Vagina (tissue), 2 donors: Measurements from ENCODE around the gene ABCA2.

ENCODE experiments used
- CTCF ChIP-seq, 3 experiments: fragments of 450-650 bp in 2 of 3; fragments of 200-600 bp in 1 of 3; sonication (generic) in 1 of 3; IDR thresholded peaks; one replicate each; pipeline ENCODE4 v1.5.1; 2017 to 2019; ENCODE audit warnings: antibody characterized with exemption in 3 of 3, mild to moderate bottlenecking in 2 of 3, moderate library complexity in 2 of 3
- POLR2A ChIP-seq, 2 donors: fragments of 450-650 bp; IDR thresholded peaks; one replicate each; pipeline ENCODE4 v1.6.1; 2017; ENCODE audit warnings: antibody characterized with exemption in 2 of 2, mild to moderate bottlenecking in 2 of 2, moderate library complexity in 2 of 2
- POLR2AphosphoS5 ChIP-seq, 2 donors: sonication (generic); formaldehyde crosslinking; IDR thresholded peaks; one replicate each; pipeline ENCODE4 v1.9.0; 2017; ENCODE audit warnings: antibody characterized with exemption in 2 of 2, mild to moderate bottlenecking in 2 of 2, low read depth in 1 of 2; ENCODE audit not compliant: insufficient read depth in 1 of 2

DNA sequence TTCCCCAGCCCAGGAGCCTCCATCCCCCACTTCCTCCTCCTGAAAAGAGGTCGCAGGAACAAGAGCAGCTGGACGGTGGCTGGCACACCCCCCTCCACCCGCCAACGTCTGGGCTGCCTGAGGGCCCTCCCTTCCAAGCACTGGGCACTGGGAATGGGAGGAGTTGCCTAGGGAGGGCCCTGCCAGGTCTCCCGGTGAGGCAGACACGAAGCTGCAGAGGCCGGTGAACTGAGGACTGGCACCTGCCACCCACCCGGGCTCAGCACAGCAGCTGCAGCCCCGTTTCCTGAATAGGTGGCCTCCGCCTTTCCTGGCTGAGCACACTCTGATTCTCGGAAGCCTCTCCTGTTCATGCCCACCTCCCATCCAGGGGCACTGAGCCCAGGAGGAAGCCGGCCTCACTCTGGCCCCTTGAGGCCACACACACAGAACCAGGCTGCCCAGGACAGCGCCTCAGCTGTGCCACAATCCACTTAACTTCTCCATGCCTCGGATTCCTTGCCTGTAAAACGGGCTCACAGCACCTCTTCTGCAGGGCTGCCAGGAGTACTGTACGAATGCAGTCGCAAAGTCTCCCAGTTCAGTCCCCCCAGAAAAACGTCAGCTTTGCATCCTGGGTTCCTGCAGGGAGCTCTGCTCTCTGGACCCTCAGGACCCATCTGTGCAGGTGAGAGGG lies 16.6 kb upstream of the ABCA2 start:
- TF ChIP-seq CTCF (IDR thresholded peaks at IDR 0.05) (no peak), POLR2A (IDR thresholded peaks at IDR 0.05) (no peak), POLR2AphosphoS5 (IDR thresholded peaks at IDR 0.05; ENCODE audit: insufficient read depth in 1 of 2, low read depth in 1 of 2) (no peak)
